Kidney epithelial cell (primary cell): ENCODE results near the gene TEX48. TPM values are rescaled to one million over a fixed set of nuclear protein-coding genes. Genes with fewer than 3 reads are reported as not detected.

ENCODE experiments used
- DNase-seq: peaks from one replicate; pipeline ENCODE4 v3.0.0-alpha.2; 2010; ENCODE audit warnings: low read depth
- H3K27me3 ChIP-seq: 2 replicates; pipeline ENCODE4 v1.6.0; 2011; ENCODE audit warnings: low read length; ENCODE audit not compliant: control insufficient read depth, insufficient read depth
- H3K36me3 ChIP-seq: 2 replicates; pipeline ENCODE4 v1.5.1; 2011; ENCODE audit warnings: low read length; ENCODE audit not compliant: control insufficient read depth, insufficient read depth
- H3K4me3 ChIP-seq: 2 replicates; pipeline ENCODE4 v1.5.1; 2011; ENCODE audit warnings: low read depth, mild to moderate bottlenecking, control low read depth, low read length
- CTCF ChIP-seq: IDR thresholded peaks from 2 replicates; pipeline ENCODE4 v1.5.1; 2011; ENCODE audit warnings: mild to moderate bottlenecking, moderate library complexity, low read length, control low read depth, inconsistent platforms; ENCODE audit not compliant: insufficient read depth, poor library complexity, severe bottlenecking
- total RNA-seq: library from RNA; depleted of rRNA; stranded (reverse); fragments of >200 nt; gene quantifications from 2 replicates; pipeline ENCODE4 v1.2.3, GENCODE V29; 2015

The TEX48 gene
- total RNA-seq, 1 donor from 2014 or later, result not detected

- no peak for DNase-seq
- no peak for TF ChIP-seq CTCF
- H3K4me3 ChIP-seq, result no peak overlapping the region
- no peaks in the 10 kb centered on the region for H3K27me3 ChIP-seq
- no peaks in the 10 kb centered on the region for H3K36me3 ChIP-seq
Observed at GRCh38 chr9:114696814-114697544, 15.0 kb upstream of the TEX48 start.

GRCh38 chr9:114695948-114696347, 14.0 kb upstream of the TEX48 start:
- H3K4me3 ChIP-seq, result no peak overlapping the region
- H3K27me3 ChIP-seq, result no peaks in the 10 kb centered on the region
- no peak for TF ChIP-seq CTCF
- H3K36me3 ChIP-seq, result no peaks in the 10 kb centered on the region
- no peak for DNase-seq

GRCh38 chr9:114694719-114695269, 12.8 kb upstream of the TEX48 start:
- no peak for TF ChIP-seq CTCF
- H3K4me3 ChIP-seq, result no peak overlapping the region
- H3K36me3 ChIP-seq, result no peaks in the 10 kb centered on the region
- H3K27me3 ChIP-seq, result no peaks in the 10 kb centered on the region
- DNase-seq, result no peak

GRCh38 chr9:114694146-114694545, 12.2 kb upstream of the TEX48 start:
- Histone ChIP-seq H3K36me3 (no peaks in the 10 kb centered on the region), H3K27me3 (no peaks in the 10 kb centered on the region), H3K4me3 (no peak overlapping the region)
- DNase-seq, result no peak
- no peak for TF ChIP-seq CTCF

- H3K4me3 ChIP-seq, result no peak overlapping the region
- no peaks in the 10 kb centered on the region for H3K27me3 ChIP-seq
- no peaks in the 10 kb centered on the region for H3K36me3 ChIP-seq
- no peak for DNase-seq
- TF ChIP-seq CTCF, result no peak
Observed at GRCh38 chr9:114693248-114693855, 11.4 kb upstream of the TEX48 start.
